Measurements from ENCODE around the gene TACR1.
A peak's percentile ranks its signal among the peaks of the same experiment; 100 is the strongest.
"Not testable (repeated sequence)": the region's sequence is repeated elsewhere in the genome, so short reads cannot be mapped to it uniquely, and the experiment has no call there.

TACR1 gene

GRCh38 chr2:75064691-75065396, 134.5 kb downstream of the TACR1 start:
- TF ChIP-seq CTCF (conservative IDR thresholded peaks at IDR 0.05; ENCODE audit: low read depth, low read length), result peak; percentile 92
- no peak for DNase-seq (ENCODE audit: low read depth)
- H3K4me3 ChIP-seq (ENCODE audit: low read length), result no peak overlapping the region

GRCh38 chr2:75063906-75064305, 135.4 kb downstream of the TACR1 start:
- no peak for TF ChIP-seq CTCF (conservative IDR thresholded peaks at IDR 0.05; ENCODE audit: low read depth, low read length)
- DNase-seq (ENCODE audit: low read depth), result no peak
- H3K4me3 ChIP-seq (ENCODE audit: low read length), result no peak overlapping the region

GRCh38 chr2:75058427-75058826, 140.9 kb downstream of the TACR1 start:
- no peak overlapping the region for H3K4me3 ChIP-seq (ENCODE audit: low read length)
- no peak for TF ChIP-seq CTCF (conservative IDR thresholded peaks at IDR 0.05; ENCODE audit: low read depth, low read length)
- DNase-seq (ENCODE audit: low read depth), result no peak

- DNase-seq (ENCODE audit: low read depth); H3K4me3 ChIP-seq (ENCODE audit: low read length): not testable (repeated sequence)
These were observed 142.2 kb downstream of the TACR1 start for GRCh38 chr2:75057150-75057549.

- no peak for TF ChIP-seq CTCF (conservative IDR thresholded peaks at IDR 0.05; ENCODE audit: low read depth, low read length)
- no peak for DNase-seq (ENCODE audit: low read depth)
- no peak overlapping the region for H3K4me3 ChIP-seq (ENCODE audit: low read length)
These were observed 143.3 kb downstream of the TACR1 start for GRCh38 chr2:75055820-75056675.

- no peak for DNase-seq (ENCODE audit: low read depth)
- no peak for TF ChIP-seq CTCF (conservative IDR thresholded peaks at IDR 0.05; ENCODE audit: low read depth, low read length)
- no peak overlapping the region for H3K4me3 ChIP-seq (ENCODE audit: low read length)
These were observed 144.0 kb downstream of the TACR1 start for GRCh38 chr2:75055142-75055819.

- DNase-seq (ENCODE audit: low read depth), result no peak
- no peak for TF ChIP-seq CTCF (conservative IDR thresholded peaks at IDR 0.05; ENCODE audit: low read depth, low read length)
These were observed 145.0 kb downstream of the TACR1 start for GRCh38 chr2:75054296-75054695.

More at GRCh38 chr2:75054296-75054695, 145.0 kb downstream of the TACR1 start:
- no peak overlapping the region for H3K4me3 ChIP-seq (ENCODE audit: low read length)
